GM21526 (cell line): ENCODE results near the gene ELF3.
"Not testable (repeated sequence)": the region's sequence is repeated elsewhere in the genome, so short reads cannot be mapped to it uniquely, and the experiment has no call there.

Experiments used
- ATAC-seq: cut with Tn5 transposase; IDR thresholded peaks from one replicate; pipeline ENCODE4 v1.9.1; 2021; ENCODE audit warnings: moderate library complexity; ENCODE audit not compliant: unreplicated experiment, low FRiP score

ELF3 gene

DNA sequence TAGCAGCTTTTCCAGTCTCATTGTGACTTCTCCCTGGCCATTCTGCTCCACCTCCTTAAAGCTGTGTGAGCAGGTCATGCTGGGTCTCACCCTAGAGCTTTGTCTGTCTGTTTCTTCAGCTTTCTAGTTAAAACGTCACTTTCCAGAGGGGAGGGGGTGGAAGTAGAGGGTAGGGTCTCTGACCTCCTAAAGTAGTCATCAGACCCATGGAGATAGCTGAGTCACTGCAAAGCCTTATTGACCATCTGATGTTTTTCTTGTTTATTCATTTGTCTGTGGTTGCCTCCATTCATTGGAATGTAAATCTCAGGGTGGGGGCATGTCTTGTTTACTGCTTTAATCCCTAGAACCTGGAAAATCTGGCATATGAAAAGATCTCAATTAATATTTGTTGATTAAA, 52.7 kb downstream of the ELF3 start:
- ATAC-seq, result no peak

DNA sequence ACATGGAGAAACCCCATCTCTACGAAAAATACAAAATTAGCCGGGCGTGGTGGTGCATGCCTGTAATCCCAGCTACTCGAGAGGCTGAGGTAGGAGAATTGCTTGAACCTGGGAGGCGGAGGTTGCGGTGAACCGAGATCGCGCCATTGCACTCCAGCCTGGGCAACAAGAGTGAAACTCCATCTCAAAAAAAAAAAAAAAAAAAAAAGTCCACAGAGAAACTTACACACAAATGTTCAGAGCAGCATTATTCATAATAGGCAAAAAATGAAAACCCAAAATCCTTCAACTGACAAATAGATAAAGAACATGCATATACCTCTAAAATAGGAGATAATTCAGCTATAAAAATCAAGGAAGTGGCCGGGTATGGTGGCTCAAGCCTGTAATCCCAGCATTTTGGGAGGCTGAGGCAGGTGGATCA, 54.5 kb downstream of the ELF3 start:
- ATAC-seq, result not testable (repeated sequence)
